ENCODE results near the gene POLR1G.
A peak's percentile ranks its signal among the peaks of the same experiment; 100 is the strongest.
"Not testable (repeated sequence)": the region's sequence is repeated elsewhere in the genome, so short reads cannot be mapped to it uniquely, and the experiment has no call there.

The POLR1G gene

DNA sequence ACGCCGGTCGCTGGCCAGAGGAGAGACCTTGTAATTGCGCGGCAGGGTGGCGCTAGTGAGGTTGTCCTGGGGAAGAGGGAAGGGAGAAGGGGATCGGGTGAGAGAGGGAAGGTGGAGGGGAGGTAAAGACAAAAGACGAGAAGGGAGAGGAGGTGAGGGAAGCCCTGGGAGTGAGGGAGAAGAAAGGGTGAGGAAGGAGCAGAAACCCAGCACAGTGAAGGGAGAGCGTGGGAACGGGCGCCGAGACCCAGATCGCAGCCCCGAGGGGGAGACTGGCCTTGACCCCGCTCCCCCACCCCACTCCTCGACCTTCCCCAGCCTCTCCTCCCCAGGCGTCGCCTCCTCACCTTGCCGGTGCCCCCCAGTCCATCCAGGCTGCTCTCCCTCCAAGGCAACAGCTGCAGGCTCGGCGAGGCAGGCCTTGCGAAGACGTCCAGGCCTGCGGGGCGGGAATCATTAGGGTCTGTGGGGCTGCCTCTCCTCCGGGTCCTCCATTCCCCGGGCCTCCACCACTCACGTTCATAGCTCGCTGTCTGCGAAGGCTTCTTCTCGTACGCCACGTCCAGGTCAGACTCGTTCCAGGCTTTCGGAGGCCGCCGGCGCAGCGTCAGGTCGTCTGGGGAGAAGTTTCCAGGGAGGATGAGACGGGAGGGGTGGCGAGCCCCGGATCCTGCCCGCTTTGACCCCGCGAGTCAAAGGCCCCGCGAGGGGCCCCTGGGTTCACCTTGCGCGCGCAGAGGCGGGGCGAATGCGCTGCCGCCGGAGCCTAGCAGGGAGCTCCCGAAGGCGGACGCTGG is 10.4 kb upstream of the POLR1G start:
- DNase-seq (ENCODE audit: low read depth), result no peak

DNA sequence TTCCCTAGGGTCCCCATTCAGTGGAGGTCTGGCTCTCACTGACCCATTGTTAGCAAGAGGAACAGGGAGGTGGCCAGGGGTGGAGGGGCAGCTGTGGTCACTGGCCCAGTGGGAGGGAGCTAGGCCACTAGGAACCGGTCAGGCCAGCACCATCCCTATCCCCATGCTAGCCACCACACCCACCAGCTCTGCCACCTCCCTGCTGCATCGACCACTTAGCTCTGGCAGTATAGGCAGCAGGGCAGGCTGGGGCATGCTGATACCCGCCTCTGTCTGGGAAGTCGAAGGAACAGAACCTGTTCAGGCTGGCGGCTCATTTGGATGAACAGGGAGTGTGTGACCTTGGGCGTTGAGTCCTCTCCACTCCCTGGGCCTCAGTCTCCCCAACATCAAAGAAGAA is 6.3 kb upstream of the POLR1G start:
- no peak for DNase-seq (ENCODE audit: low read depth)

DNA sequence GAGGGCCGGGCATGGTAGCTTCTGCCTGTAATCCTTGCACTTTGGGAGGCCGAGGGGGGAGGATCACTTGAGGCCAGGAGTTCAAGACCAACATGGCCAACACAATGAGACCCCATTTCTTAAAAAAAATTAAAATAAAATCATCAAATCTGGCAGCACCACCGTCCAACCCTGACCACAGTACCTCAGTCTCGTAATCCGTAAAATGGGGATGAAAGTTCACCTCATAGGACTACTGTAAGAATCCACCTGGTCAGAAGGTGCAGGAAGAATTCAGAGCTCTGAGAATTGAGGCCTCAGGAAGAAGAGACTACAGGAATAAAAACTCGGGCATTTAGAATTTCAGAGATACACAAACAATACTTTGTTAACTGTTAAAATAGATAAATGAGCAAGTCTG is 4.6 kb upstream of the POLR1G start:
- DNase-seq (ENCODE audit: low read depth), result no peak

DNA sequence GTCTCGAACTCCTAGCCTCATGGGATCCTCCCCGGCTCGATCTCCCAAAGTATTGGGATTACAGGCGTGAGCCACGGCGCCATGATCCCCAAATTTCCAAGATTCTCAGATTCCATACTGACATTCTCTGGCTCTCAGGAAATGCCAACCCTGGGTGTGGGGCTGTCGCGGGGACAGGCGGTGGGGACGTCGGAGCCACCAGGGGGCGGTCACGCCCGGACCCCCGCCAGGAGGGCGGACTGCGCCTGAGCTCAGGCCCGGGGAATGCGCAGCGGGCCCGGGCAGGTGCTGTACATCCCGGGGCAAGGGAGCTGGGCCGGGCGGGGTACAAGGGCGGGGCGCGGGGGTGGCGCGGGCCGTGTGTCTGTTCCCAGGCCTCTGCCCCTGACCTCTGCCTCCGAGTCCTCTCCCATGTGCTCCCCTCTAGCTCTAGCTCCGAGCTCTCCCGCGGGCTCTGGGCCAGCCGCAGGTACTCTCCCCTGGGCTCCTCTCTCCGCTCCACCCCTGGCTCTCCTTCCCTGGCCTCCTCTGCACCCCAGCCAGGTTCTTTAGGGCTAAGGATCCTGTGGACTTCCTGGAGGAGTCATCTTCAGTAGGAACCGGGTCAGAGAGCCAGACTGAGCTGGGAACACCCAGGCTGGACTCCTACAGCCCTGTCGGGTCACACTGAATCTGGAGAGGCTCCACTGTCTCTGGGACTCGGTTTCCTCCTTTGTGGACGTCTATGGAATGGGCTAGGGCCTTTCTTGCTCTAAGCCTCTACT is 4.0 kb upstream of the POLR1G start:
- no peak for DNase-seq (ENCODE audit: low read depth)

DNA sequence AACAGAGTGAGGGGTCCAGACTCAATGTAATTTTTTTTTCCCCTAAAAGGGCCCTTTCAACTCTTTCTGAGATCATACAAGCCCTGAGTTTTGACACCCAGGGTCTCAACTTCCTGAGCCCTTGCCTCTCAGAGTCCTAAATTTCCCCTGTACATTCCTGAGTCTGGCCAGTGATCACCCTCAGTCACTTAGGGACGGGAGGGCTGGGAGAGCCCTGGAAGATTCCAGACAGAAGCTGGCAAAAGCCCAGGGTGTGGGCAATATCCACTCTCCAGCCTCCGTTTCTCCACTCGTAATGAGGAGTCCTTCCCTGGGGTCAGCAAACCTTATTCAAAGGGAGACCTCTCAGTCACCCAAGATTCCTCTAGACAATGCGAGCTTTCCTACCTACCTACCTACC is 3.2 kb upstream of the POLR1G start:
- no peak for DNase-seq (ENCODE audit: low read depth)

DNA sequence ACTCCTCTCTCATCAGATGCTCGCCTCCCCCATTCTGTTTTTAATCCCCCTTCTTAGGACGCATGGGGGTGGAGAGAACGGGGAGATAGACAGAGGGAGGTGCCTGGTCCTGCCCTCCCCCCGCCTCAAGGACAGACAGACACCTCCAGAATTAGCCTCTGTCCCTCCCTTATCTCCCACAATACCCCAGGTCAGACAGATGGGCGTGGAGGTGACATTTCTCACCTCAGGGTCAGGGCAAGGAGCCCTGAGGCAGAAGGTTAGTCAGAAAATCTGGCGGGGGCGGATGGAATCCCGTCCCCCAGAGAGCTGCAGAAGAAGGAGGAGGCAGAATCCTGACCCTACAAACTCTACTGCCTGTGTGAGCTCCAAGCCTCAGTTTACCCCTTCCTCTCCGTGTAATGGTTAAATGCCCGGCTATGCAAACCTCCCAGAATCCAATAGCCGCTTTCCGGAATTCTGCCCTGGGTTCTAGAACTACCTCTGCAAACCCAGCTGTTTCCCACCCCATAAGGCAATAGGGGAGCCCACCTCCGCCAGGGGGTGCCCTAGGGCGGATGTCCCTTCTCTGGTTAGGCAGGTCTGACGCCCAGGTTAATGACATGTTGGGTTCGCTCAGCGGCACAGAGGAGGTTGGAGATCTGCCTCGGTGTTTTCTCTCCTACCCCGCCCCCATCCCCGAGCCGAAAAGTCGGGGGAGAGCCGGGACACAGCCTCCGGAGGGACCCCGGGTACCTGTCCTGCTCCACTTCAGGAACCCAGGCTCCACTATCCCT is 2.5 kb upstream of the POLR1G start:
- DNase-seq (ENCODE audit: low read depth), result no peak

DNA sequence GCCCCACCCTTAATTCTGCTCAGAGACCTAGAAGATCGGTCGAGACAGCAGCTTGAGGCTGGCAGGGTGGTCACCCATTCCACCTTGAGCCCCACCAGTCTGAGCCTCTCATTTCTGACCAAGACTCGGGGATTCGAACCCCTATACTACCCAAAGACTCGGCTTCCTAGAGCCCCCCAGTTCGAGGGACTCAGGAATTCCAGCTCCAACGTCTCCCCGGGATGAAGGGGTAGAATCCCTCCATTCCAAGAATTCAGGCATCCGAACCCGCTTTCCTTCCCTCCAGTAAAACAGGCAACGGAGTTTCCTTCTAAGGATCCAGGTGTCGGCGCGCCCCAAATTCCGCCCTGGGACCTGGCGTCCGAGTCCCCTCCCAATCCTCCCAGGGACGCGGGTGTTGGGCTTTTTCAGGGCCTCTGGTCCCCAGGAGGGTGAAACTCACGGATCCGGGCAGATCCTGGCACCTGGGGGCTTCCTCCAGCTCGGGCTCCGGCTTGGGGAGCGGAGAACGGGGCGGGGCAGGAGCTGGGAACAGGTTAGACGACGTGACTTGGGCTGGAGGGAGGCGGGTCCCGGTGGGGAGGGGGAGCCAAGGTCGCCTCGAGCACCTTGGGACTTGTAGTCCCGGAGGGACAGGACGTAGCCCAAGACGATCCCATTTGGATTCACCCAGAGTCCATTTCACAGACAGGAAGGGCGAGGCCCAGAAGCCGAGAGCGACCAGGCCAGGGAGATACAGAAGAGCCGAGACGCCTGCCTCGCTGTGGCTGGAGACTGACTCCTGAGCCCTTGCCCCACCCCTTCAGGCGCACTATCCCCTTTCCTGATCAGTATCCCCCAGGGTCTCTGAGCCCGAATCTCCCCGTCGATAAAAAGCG is 1.6 kb upstream of the POLR1G start, which contains the start of gene PPP1R13L:
Gene PPP1R13L (minus strand): TSS at position 513 of the 878 bp plus-strand sequence. CDS start 6,751 bp downstream, outside the sequence.
- no peak for DNase-seq (ENCODE audit: low read depth)

DNA sequence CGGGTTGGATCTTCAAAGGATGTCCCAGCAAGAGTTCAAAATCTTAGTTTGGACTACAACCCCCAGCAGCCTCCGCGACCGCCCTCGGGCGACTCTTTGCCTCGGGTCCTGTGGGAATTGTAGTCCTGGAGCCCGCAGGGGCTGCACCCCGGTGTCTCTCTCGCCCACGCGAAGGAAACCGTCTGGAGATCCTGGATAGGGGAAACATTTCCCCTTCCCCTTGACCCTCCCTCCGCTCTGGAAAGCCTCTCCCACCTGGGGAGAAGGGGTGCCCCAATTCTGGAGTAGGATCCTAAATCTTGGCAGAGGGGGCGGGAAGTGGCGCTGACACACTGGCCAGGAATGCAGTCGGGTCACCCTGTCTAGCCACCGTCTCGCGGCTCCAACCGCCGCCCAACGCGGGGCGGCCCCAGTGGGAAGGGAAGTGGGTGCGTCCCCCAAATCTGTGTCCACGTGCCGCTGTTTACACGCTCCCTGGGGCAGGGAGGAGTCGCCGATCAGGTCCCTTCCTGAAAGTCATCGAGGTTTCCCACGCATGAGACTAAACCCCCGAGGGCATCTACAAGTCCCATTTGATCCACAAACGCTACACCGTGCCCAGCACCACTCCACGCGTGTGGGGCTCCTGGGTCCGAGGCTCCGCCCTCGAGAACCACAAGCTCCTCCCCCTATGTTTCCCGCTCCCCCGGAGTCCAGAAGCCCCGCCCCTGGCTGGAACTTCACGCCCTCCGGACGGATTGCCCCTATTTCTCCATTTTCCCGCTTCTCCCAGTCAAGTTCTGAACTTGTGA is 814 bp upstream of the POLR1G start:
- DNase-seq (ENCODE audit: low read depth), result peak; percentile 42

DNA sequence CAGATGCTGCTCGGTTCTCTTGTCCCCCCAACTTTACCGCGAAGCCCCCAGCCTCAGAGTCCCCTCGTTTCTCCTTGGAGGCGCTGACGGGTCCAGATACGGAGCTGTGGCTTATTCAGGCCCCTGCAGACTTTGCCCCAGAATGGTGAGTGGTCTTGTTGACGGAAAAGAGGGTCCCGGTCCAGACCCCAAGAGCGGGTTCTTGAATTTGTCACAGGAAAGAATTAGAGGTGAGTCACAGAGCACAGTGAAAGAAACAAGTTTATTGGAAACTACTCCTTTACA is 589 bp downstream of the POLR1G start:
- DNase-seq (ENCODE audit: low read depth), result no peak

DNA sequence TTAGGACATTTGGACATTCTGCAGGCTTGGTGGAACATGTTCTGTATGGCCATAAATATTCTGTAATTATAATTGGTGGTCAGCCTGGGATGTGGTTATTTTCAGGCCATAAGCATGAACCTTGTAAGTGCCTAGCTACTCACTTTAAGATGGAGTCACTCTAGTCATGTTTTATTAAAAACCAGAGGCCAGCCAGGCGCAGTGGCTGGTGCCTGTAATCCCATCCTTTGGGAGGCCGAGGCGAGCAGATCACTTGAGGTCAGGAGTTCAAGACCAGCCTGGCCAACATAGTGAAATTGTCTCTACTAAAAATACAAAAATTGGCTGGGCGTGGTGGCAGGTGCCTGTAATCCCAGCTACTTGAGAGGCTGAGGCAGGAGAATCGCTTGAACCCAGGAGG is 1.1 kb downstream of the POLR1G start:
- DNase-seq (ENCODE audit: low read depth), result not testable (repeated sequence)

DNA sequence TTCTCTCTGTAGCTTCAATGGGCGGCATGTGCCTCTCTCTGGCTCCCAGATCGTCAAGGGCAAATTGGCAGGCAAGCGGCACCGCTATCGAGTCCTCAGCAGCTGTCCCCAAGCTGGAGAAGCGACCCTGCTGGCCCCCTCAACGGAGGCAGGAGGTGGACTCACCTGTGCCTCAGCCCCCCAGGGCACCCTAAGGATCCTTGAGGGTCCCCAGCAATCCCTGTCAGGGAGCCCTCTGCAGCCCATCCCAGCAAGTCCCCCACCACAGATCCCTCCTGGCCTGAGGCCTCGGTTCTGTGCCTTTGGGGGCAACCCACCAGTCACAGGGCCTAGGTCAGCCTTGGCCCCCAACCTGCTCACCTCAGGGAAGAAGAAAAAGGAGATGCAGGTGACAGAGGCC is 1.7 kb downstream of the POLR1G start:
- DNase-seq (ENCODE audit: low read depth), result no peak

DNA sequence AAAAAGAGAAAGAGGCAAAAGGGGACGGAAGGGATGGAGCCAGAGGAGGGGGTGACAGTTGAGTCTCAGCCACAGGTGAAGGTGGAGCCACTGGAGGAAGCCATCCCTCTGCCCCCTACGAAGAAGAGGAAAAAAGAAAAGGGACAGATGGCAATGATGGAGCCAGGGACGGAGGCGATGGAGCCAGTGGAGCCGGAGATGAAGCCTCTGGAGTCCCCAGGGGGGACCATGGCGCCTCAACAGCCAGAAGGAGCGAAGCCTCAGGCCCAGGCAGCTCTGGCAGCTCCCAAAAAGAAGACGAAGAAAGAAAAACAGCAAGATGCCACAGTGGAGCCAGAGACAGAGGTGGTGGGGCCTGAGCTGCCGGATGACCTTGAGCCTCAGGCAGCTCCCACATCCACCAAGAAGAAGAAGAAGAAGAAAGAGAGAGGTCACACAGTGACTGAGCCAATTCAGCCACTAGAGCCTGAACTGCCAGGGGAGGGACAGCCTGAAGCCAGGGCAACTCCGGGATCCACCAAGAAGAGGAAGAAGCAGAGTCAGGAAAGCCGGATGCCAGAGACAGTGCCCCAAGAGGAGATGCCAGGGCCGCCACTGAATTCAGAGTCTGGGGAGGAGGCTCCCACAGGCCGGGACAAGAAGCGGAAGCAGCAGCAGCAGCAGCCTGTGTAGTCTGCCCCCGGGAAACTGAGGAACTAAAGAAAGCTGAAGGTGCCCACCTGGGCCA is 2.5 kb downstream of the POLR1G start:
- DNase-seq (ENCODE audit: low read depth), result no peak

DNA sequence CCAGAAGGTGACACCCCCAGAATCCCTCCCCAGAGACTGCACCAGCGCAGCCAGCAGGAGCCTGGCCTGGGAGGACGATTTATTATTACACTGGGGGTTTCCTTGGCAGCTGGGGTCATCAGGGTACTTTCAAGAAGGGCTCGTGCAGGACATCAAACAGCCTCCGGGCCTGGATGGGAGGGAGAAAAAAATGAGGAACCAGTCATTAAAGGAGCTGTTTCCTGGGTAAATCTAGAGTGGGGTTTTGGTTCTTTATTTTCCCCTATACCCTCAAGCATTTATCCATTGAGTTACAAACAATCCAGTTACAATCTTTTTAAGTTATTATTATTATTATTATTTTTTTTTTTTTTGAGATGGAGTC is 3.1 kb downstream of the POLR1G start:
- no peak for DNase-seq (ENCODE audit: low read depth)

DNA sequence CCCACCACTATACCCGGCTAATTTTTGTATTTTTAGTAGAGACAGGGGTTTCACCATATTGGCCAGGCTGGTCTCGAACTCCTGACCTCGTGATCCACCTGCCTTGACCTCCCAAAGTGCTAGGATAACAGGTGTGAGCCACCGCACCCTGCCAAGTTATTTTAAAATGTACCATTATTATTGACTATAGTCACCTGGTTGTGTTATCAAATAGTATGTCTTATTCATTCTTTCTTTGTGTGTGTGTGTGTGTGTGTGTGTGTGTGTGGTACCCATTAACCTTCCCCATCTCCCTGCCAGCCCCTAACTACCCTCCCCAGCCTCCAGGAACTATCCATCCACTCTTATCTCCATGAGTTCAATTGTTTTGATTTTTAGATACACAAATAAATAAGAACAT is 3.9 kb downstream of the POLR1G start:
- DNase-seq (ENCODE audit: low read depth), result not testable (repeated sequence)

DNA sequence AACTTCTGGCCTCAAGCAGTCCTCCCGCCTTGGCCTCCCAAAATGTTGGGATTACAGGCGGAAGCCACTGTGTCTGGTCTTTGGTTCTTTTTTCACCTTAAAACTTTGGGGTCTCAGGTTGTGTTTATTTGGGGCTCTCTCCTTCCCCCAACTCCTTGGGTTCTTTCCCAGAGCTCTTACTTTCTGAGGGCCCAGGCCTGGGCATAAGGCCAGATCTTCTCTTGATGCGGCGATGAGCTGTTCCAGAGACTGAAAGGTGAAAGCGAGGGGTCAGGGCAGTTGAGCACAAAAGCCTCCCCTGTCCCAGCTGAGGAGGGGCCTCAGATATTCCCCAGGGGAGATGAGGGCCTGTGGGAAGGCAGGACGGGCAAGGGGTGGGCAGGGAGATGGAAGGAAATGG is 7.1 kb downstream of the POLR1G start:
- no peak for DNase-seq (ENCODE audit: low read depth)

DNA sequence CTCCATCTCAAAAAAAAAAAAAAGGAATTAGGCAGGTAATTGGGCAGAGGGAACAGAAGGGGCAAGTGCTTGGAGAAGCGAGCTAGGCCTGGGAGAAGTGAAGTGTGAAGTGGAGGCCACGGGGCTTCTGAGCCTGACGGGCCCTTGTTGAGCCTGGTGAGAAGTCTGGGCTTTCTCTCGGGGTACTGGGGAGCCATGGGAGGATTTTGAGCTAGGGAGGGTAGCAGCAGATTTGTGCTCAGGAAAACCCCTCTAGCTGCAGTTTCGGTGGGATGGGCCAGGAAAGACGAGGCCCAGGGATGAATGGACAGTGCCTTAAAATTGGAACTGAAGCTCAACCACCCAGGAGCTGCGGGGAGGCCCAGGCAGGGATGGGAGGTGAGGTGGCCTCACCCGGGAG is 8.0 kb downstream of the POLR1G start:
- DNase-seq (ENCODE audit: low read depth), result no peak

DNA sequence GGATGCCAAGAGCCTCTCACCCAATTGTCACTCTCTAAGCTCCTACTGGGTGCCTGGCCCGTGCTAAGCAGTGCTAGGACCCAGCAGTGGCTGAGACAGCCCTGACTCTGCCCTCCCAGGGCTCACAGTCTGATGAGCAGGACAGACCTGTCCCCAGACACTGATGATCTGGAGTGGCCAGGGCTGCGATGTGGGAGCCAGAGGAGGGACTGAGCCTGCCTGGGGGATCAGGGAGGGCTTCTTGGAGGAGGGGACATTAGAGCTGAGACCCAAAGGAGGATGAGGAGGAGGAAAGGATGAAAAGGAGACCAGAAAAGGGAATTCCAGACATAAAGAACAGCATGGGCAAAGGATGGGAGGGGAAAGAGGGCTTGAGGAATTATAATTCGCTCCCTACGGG is 10.7 kb downstream of the POLR1G start:
- DNase-seq (ENCODE audit: low read depth), result no peak

DNA sequence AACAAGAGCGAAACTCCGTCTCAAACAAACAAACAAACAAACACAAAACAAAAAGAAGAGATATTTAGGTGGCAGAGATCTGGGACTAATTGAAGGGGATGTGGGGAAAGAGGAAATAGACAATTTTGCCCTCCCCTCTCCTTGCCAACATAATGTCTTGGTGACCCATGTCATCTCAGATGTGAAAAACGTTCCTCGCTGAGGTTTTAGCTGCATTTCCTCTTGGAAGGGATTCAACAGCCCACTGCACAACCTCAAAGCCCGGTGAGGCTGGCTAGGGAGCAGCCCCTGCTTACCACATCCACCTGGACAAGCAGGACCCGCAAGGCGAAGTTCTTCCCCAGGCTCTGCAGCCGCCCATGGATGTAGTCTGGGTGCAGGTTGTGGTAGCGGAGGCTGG is 12.4 kb downstream of the POLR1G start:
- no peak for DNase-seq (ENCODE audit: low read depth)

DNA sequence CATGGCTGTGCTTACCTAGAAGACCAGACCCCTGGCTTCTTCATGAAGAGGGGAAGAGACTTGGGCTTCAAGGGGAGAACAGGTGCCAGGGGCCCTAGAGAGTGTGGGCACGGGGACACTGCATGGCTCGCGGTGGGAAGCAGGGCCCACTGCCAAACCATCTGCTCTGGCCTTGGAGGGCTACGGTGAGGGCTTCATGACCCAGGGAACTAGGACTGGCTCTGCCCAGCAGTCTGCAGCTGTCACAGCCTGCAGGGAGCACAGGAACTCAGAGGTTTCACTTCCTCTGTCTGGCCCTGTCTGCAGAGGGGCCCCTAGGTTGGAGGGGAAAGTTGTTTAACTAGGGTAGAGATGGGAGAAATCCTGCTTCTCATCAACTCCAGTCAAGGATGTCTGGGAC is 13.0 kb downstream of the POLR1G start:
- DNase-seq (ENCODE audit: low read depth), result no peak

DNA sequence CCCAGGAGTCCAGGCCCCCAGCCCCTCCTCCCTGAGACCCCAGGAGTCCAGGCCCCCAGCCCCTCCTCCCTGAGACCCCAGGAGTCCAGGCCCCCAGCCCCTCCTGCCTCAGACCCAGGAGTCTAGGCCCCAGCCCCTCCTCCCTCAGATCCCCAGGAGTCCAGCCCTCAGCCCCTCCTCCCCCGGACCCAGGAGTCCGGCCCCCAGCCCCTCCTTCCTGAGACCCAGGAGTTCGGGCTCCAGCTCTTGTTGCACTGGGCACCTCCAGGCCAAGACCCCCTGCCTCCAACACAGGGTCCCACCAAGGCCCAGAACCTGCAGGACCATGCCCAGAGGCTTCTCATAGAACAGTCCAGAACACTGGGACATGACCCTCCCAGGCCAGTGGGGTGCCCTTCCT is 13.5 kb downstream of the POLR1G start:
- DNase-seq (ENCODE audit: low read depth), result no peak

DNA sequence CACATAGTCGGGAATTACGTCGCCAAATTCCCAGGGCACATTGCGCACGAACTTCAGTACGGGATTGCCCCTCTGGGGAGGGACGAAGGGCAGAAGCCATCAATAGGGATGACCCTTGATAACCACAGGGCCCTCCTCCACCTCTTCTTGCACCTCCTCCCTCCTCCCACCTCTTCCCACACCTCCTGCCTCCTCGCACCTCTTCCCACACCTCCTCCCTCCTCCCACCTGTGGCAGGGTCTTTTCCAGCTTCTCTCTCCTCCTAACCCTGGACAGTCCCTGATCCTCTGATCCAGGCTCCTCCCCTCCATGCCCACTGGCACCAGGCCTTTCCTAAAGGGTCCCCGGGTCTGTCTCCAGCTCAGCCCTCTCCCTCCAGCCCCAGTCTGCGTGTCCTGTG is 13.9 kb downstream of the POLR1G start:
- DNase-seq (ENCODE audit: low read depth), result no peak

All from stimulated activated CD8-positive, alpha-beta memory T cell treated with anti-CD3 and anti-CD28 coated beads, Interleukin-15, amount 100 ng/mL, for 24 hours (primary cell).